ENCODE results near the gene HES5.

- TF ChIP-seq CTCF (IDR thresholded peaks at IDR 0.05) (no peak), POLR2A (IDR thresholded peaks at IDR 0.05; ENCODE audit: low read depth) (no peak), EP300 (IDR thresholded peaks at IDR 0.05) (no peak), POLR2AphosphoS5 (IDR thresholded peaks at IDR 0.05) (no peak)
These were observed 22.1 kb upstream of the HES5 start for GRCh38 chr1:2552189-2552588.
